SK-MEL-5 (cell line): ENCODE results near the gene RER1. TPM values are rescaled to one million over a fixed set of nuclear protein-coding genes. Genes with fewer than 3 reads are reported as not detected.

Experiments
- total RNA-seq: library from RNA; depleted of rRNA; stranded (reverse); fragments of >200 nt; shearing (Covaris generic); gene quantifications from 2 replicates; pipeline ENCODE4 v1.2.3, GENCODE V29; 2014; rRNA removed

RER1 gene
- total RNA-seq, 1 experiment from 2014 or later: 178 TPM

Other genes with a start within 250 kb of the RER1 start
- gene FAAP20, start 197.1 kb upstream of the RER1 start, total RNA-seq: 32.4 and 33.0 TPM in 2 replicates
- gene SKI, start 163.5 kb upstream of the RER1 start, total RNA-seq: 3.9 and 4.4 TPM in 2 replicates
- 11.3 and 17.8 TPM in 2 replicates for gene MORN1, start 287 bp upstream of the RER1 start, total RNA-seq
- 41.9 and 53.7 TPM in 2 replicates for gene PEX10, start 20.7 kb downstream of the RER1 start, total RNA-seq
- gene PLCH2, start 84.4 kb downstream of the RER1 start, total RNA-seq: 0.03 TPM in 1 of 2 replicates, not detected in the other
- gene PANK4, start 134.8 kb downstream of the RER1 start, total RNA-seq: 10.6 and 16.2 TPM in 2 replicates
- gene HES5, start 138.4 kb downstream of the RER1 start, total RNA-seq: not detected in 2 replicates
- 291 and 303 TPM in 2 replicates for gene TNFRSF14, start 164.5 kb downstream of the RER1 start, total RNA-seq
- gene PRXL2B, start 194.9 kb downstream of the RER1 start, total RNA-seq: 11.4 and 11.7 TPM in 2 replicates
- gene MMEL1, start 241.2 kb downstream of the RER1 start, total RNA-seq: not detected in 2 replicates